ENCODE data around the gene PDXK.

GRCh38 chr21:43691086-43691795 is 27.7 kb upstream of the PDXK start:
- TF ChIP-seq CTCF (IDR thresholded peaks at IDR 0.05) (no peak), EP300 (IDR thresholded peaks at IDR 0.05) (no peak)

Data from tibial nerve (tissue), 4 donors.